ENCODE data around the gene CNTN4. TPM values are rescaled to one million over a fixed set of nuclear protein-coding genes. Genes with fewer than 3 reads are reported as not detected.

CNTN4 gene
- total RNA-seq, 1 experiment from 2014 or later, result 5.7 TPM

- Histone ChIP-seq H3K27me3 (replicated peaks; ENCODE audit: insufficient read depth, low read depth, low read length, poor library complexity) (no peaks in the 10 kb centered on the region), H3K4me3 (ENCODE audit: low read depth, low read length, poor library complexity, severe bottlenecking) (no peak overlapping the region), H3K4me1 (ENCODE audit: insufficient read depth, low read length, poor library complexity, severe bottlenecking) (no peaks in the 10 kb centered on the region), H3K36me3 (ENCODE audit: insufficient read depth, low read length, poor library complexity, severe bottlenecking) (no peaks in the 10 kb centered on the region), H3K9me3 (ENCODE audit: low read depth, low read length, poor library complexity, severe bottlenecking) (no peaks in the 10 kb centered on the region), H3K27ac (ENCODE audit: low read depth, low read length, poor library complexity, severe bottlenecking) (no peak overlapping the region)
- DNase-seq (ENCODE audit: low spot score), result no peak
- CTCF ChIA-PET, result no interaction called here
- TF ChIP-seq EZH2 (IDR thresholded peaks at IDR 0.05; ENCODE audit: borderline replicate concordance, low read depth, low read length, poor library complexity, severe bottlenecking) (no peak), CTCF (conservative IDR thresholded peaks at IDR 0.05; ENCODE audit: low read depth, low read length) (no peak)
- intact Hi-C loops (cut with micrococcal nuclease; ENCODE audit: unreplicated experiment), result no loop called here
- POLR2A ChIA-PET (ENCODE audit: low non-redundant PET), result no interaction called here
- BruUV-seq (replicated peaks), result no TSS peak
These were observed 137.5 kb downstream of the CNTN4 start for GRCh38 chr3:2236203-2236602.

- CTCF ChIA-PET, result no interaction called here
- H3K4me1 ChIP-seq (ENCODE audit: insufficient read depth, low read length, poor library complexity, severe bottlenecking), result no peaks in the 10 kb centered on the region
- intact Hi-C loops (cut with micrococcal nuclease; ENCODE audit: unreplicated experiment), result no loop called here
- no peak overlapping the region for H3K4me3 ChIP-seq (ENCODE audit: low read depth, low read length, poor library complexity, severe bottlenecking)
- DNase-seq (ENCODE audit: low spot score), result no peak
- BruUV-seq (replicated peaks), result no TSS peak
- TF ChIP-seq CTCF (conservative IDR thresholded peaks at IDR 0.05; ENCODE audit: low read depth, low read length) (no peak), EZH2 (IDR thresholded peaks at IDR 0.05; ENCODE audit: borderline replicate concordance, low read depth, low read length, poor library complexity, severe bottlenecking) (no peak)
- H3K27ac ChIP-seq (ENCODE audit: low read depth, low read length, poor library complexity, severe bottlenecking), result no peak overlapping the region
- no peaks in the 10 kb centered on the region for H3K36me3 ChIP-seq (ENCODE audit: insufficient read depth, low read length, poor library complexity, severe bottlenecking)
- H3K9me3 ChIP-seq (ENCODE audit: low read depth, low read length, poor library complexity, severe bottlenecking), result peaks cover 4% of the 10 kb centered on the region
- H3K27me3 ChIP-seq (replicated peaks; ENCODE audit: insufficient read depth, low read depth, low read length, poor library complexity), result no peaks in the 10 kb centered on the region
- POLR2A ChIA-PET (ENCODE audit: low non-redundant PET), result no interaction called here
These were observed 145.5 kb downstream of the CNTN4 start for GRCh38 chr3:2244137-2244536.

GRCh38 chr3:2246873-2247648 lies 148.4 kb downstream of the CNTN4 start:
- H3K4me3 ChIP-seq (ENCODE audit: low read depth, low read length, poor library complexity, severe bottlenecking), result no peak overlapping the region
- no peaks in the 10 kb centered on the region for H3K4me1 ChIP-seq (ENCODE audit: insufficient read depth, low read length, poor library complexity, severe bottlenecking)
- H3K9me3 ChIP-seq (ENCODE audit: low read depth, low read length, poor library complexity, severe bottlenecking), result peaks cover 4% of the 10 kb centered on the region
- H3K27me3 ChIP-seq (replicated peaks; ENCODE audit: insufficient read depth, low read depth, low read length, poor library complexity), result no peaks in the 10 kb centered on the region
- intact Hi-C loops (cut with micrococcal nuclease; ENCODE audit: unreplicated experiment), result no loop called here
- TF ChIP-seq CTCF (conservative IDR thresholded peaks at IDR 0.05; ENCODE audit: low read depth, low read length) (no peak), EZH2 (IDR thresholded peaks at IDR 0.05; ENCODE audit: borderline replicate concordance, low read depth, low read length, poor library complexity, severe bottlenecking) (no peak)
- CTCF ChIA-PET, result no interaction called here
- POLR2A ChIA-PET (ENCODE audit: low non-redundant PET), result no interaction called here
- DNase-seq (ENCODE audit: low spot score), result no peak
- H3K36me3 ChIP-seq (ENCODE audit: insufficient read depth, low read length, poor library complexity, severe bottlenecking), result no peaks in the 10 kb centered on the region
- no TSS peak for BruUV-seq (replicated peaks)
- no peak overlapping the region for H3K27ac ChIP-seq (ENCODE audit: low read depth, low read length, poor library complexity, severe bottlenecking)

Measured in A673 (cell line).